ENCODE results near the gene COL25A1.

DNA sequence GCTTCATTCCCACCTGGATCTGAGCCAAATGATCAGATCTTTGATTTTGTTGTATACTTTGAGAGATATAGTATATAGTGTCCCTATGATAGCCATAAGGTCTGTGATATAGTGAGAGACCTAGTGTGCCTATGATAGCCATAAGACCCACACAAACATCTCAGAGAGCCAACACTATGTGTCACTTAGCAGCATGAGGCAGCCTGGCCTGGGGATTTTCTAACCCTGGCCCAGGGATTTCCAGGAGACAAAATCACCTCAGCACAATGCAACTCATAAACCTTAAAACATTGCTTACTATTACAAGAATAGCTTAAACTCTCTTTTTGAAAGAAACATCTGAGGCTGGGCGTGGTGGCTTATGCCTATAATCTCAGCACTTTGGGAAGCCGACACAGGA is 23.2 kb upstream of the COL25A1 start:
- TF ChIP-seq, protein P1, sequence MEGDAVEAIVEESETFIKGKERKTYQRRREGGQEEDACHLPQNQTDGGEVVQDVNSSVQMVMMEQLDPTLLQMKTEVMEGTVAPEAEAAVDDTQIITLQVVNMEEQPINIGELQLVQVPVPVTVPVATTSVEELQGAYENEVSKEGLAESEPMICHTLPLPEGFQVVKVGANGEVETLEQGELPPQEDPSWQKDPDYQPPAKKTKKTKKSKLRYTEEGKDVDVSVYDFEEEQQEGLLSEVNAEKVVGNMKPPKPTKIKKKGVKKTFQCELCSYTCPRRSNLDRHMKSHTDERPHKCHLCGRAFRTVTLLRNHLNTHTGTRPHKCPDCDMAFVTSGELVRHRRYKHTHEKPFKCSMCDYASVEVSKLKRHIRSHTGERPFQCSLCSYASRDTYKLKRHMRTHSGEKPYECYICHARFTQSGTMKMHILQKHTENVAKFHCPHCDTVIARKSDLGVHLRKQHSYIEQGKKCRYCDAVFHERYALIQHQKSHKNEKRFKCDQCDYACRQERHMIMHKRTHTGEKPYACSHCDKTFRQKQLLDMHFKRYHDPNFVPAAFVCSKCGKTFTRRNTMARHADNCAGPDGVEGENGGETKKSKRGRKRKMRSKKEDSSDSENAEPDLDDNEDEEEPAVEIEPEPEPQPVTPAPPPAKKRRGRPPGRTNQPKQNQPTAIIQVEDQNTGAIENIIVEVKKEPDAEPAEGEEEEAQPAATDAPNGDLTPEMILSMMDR (IDR thresholded peaks at IDR 0.05) = no peak
- TF ChIP-seq, protein P2, sequence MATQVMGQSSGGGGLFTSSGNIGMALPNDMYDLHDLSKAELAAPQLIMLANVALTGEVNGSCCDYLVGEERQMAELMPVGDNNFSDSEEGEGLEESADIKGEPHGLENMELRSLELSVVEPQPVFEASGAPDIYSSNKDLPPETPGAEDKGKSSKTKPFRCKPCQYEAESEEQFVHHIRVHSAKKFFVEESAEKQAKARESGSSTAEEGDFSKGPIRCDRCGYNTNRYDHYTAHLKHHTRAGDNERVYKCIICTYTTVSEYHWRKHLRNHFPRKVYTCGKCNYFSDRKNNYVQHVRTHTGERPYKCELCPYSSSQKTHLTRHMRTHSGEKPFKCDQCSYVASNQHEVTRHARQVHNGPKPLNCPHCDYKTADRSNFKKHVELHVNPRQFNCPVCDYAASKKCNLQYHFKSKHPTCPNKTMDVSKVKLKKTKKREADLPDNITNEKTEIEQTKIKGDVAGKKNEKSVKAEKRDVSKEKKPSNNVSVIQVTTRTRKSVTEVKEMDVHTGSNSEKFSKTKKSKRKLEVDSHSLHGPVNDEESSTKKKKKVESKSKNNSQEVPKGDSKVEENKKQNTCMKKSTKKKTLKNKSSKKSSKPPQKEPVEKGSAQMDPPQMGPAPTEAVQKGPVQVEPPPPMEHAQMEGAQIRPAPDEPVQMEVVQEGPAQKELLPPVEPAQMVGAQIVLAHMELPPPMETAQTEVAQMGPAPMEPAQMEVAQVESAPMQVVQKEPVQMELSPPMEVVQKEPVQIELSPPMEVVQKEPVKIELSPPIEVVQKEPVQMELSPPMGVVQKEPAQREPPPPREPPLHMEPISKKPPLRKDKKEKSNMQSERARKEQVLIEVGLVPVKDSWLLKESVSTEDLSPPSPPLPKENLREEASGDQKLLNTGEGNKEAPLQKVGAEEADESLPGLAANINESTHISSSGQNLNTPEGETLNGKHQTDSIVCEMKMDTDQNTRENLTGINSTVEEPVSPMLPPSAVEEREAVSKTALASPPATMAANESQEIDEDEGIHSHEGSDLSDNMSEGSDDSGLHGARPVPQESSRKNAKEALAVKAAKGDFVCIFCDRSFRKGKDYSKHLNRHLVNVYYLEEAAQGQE (IDR thresholded peaks at IDR 0.05; ENCODE audit: insufficient read depth in 1 of 2, low read depth in 2 of 2, low read length in 1 of 2) = no peak
- TF ChIP-seq POLR2AphosphoS5 (IDR thresholded peaks at IDR 0.05; ENCODE audit: low read depth, low read length) = no peak

Measured in Panc1 (cell line).